Activated CD4-positive, alpha-beta T cell treated with anti-CD3 and anti-CD28 coated beads for 36 hours (primary cell): ENCODE measurements around the gene FAM90A1. TPM values are rescaled to one million over a fixed set of nuclear protein-coding genes. Genes with fewer than 3 reads are reported as not detected.
"Not testable (repeated sequence)": the region's sequence is repeated elsewhere in the genome, so short reads cannot be mapped to it uniquely, and the experiment has no call there.

ENCODE experiments used
- ATAC-seq: fragments of 200-7000 bp; cut with Tn5 transposase; one replicate; pipeline ENCODE4 v1.10.0; 2021; ENCODE audit warnings: mild to moderate bottlenecking, moderate library complexity
- CTCF ChIA-PET: fragments of 350-600 bp; sonication (Branson Sonifier 250); formaldehyde crosslinking; loops from one replicate; lab custom pipeline; 2021; ENCODE audit warnings: antibody characterized with exemption; lab: Charles Lee
- POLR2A ChIA-PET: fragments of 350-600 bp; sonication (Branson Sonifier 250); formaldehyde crosslinking; loops from one replicate; lab custom pipeline; 2021; ENCODE audit warnings: antibody characterized with exemption, inconsistent platforms; lab: Charles Lee
- DNase-seq: peaks from one replicate; pipeline ENCODE4 v3.0.0-alpha.2; 2020
- H3K27ac Mint-ChIP-seq: one replicate; pipeline ENCODE4 v1.8.0; 2021; ENCODE audit warnings: mixed read lengths
- H3K27me3 Mint-ChIP-seq: one replicate; pipeline ENCODE4 v1.8.0; 2021; ENCODE audit warnings: mixed read lengths
- H3K36me3 Mint-ChIP-seq: one replicate; pipeline ENCODE4 v1.8.0; 2021; ENCODE audit warnings: low read depth, mixed read lengths
- H3K4me1 Mint-ChIP-seq: one replicate; pipeline ENCODE4 v1.8.0; 2021; ENCODE audit warnings: mixed read lengths
- H3K4me3 Mint-ChIP-seq: one replicate; pipeline ENCODE4 v1.8.0; 2021; ENCODE audit warnings: mild to moderate bottlenecking, moderate library complexity, mixed read lengths
- H3K9me3 Mint-ChIP-seq: one replicate; pipeline ENCODE4 v1.8.0; 2021; ENCODE audit warnings: low read depth, mixed read lengths
- intact Hi-C, 2 experiments: fragments of 100-400 bp; cut with DNase I in 1 of 2; cut with micrococcal nuclease in 1 of 2; formaldehyde crosslinking; loops; one replicate each; pipeline versions ENCODE4 v1.14.2 to v1.15.1; 2022 to 2024; cut with DNase I, micrococcal nuclease
- total RNA-seq, 2 experiments: library from RNA; stranded (reverse); gene quantifications; one replicate each; pipeline ENCODE4 v1.2.3, GENCODE V29; 2021

FAM90A1 gene
- under 1 TPM; 0.32 to 0.33 TPM for total RNA-seq

GRCh38 chr12:8226992-8227731, at the start of gene FAM90A1:
TSS of gene FAM90A1 (minus strand) at chr12:8227618. CDS start at chr12:8224832, 2,786 bp downstream.
- Mint-ChIP-seq H3K4me1 (peaks cover 12% of the 10 kb centered on the region), H3K4me3 (peak within 1 kb of the TSS; percentile 55)
- CTCF ChIA-PET: interaction anchor here (0.6 to 1.3 kb wide), 2 partner anchors 48 to 969 kb away, joined by 3 read pairs; no protein-coding TSS in a partner anchor
- H3K9me3 Mint-ChIP-seq, H3K27me3 Mint-ChIP-seq, H3K27ac Mint-ChIP-seq, intact Hi-C loops, POLR2A ChIA-PET, H3K36me3 Mint-ChIP-seq, ATAC-seq: not testable (repeated sequence)
- DNase-seq: peak; percentile 39

GRCh38 chr12:8276397-8276796, 49.0 kb upstream of the FAM90A1 start:
- intact Hi-C loops, H3K4me1 Mint-ChIP-seq, CTCF ChIA-PET, H3K27me3 Mint-ChIP-seq, H3K27ac Mint-ChIP-seq, H3K4me3 Mint-ChIP-seq, H3K9me3 Mint-ChIP-seq, DNase-seq, POLR2A ChIA-PET, ATAC-seq, H3K36me3 Mint-ChIP-seq: not testable (repeated sequence)

- H3K4me3 Mint-ChIP-seq, H3K27me3 Mint-ChIP-seq, POLR2A ChIA-PET, H3K9me3 Mint-ChIP-seq, H3K4me1 Mint-ChIP-seq, H3K36me3 Mint-ChIP-seq, ATAC-seq, intact Hi-C loops, H3K27ac Mint-ChIP-seq, DNase-seq: not testable (repeated sequence)
- CTCF ChIA-PET: interaction anchor here (0.7 kb wide), 1 partner anchor 155 kb away, joined by 3 read pairs; no protein-coding TSS in a partner anchor
These were observed 39.3 kb upstream of the FAM90A1 start for GRCh38 chr12:8266706-8267105.

DNA sequence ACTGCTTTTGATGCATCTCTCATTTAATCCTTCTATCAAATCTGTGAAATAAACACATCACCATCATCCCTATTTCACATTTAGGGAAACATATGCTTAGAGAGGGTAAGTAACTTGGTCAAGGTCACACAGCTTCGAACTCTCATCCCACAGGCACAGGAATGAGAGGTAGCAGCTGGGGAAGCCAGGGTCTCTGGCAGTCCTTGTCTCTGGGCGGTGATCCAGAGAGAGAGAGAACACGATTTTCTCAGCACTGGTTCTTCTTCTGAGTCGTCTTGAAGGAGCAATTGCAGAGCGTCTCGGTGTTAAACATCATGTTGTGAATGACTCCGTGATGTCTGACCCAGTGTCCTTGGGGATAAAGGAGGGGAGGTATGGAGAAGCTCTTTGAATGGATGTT, 36.8 kb upstream of the FAM90A1 start:
- H3K4me1 Mint-ChIP-seq, H3K9me3 Mint-ChIP-seq, H3K36me3 Mint-ChIP-seq, H3K27me3 Mint-ChIP-seq, H3K27ac Mint-ChIP-seq, H3K4me3 Mint-ChIP-seq, CTCF ChIA-PET, ATAC-seq, intact Hi-C loops, POLR2A ChIA-PET, DNase-seq: not testable (repeated sequence)

- not testable (repeated sequence) for H3K4me3 Mint-ChIP-seq, ATAC-seq
These were observed 33.7 kb upstream of the FAM90A1 start for GRCh38 chr12:8261111-8261554.

DNA sequence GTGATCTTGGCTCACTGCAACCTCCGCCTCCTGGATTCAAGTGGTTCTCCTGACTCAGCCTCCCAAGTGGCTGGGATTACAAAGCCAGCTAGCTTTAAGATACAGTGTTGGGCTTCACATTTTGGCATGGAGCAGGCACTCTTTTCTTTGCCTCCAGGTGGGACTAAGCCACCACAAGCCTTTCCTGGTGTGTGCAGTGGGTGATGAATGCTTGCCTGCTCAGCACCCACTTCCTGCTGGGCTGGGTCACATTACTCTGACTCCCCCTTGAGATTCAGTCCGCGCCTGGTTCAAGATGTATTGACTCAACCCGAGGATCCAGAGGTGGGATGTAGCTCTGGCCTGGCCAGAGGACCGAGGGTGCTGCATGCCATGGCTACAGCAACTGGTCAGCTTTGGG, 28.9 kb upstream of the FAM90A1 start:
- DNase-seq, ATAC-seq, CTCF ChIA-PET, H3K9me3 Mint-ChIP-seq, H3K4me1 Mint-ChIP-seq, H3K36me3 Mint-ChIP-seq, intact Hi-C loops, H3K27me3 Mint-ChIP-seq, POLR2A ChIA-PET, H3K27ac Mint-ChIP-seq, H3K4me3 Mint-ChIP-seq: not testable (repeated sequence)

More at GRCh38 chr12:8261111-8261554, 33.7 kb upstream of the FAM90A1 start:
- CTCF ChIA-PET: interaction anchor here (0.6 kb wide), 1 partner anchor 30 kb away, joined by 6 read pairs; no protein-coding TSS in a partner anchor
- H3K36me3 Mint-ChIP-seq, H3K27me3 Mint-ChIP-seq, POLR2A ChIA-PET, H3K4me1 Mint-ChIP-seq, DNase-seq, H3K9me3 Mint-ChIP-seq, intact Hi-C loops, H3K27ac Mint-ChIP-seq: not testable (repeated sequence)

DNA sequence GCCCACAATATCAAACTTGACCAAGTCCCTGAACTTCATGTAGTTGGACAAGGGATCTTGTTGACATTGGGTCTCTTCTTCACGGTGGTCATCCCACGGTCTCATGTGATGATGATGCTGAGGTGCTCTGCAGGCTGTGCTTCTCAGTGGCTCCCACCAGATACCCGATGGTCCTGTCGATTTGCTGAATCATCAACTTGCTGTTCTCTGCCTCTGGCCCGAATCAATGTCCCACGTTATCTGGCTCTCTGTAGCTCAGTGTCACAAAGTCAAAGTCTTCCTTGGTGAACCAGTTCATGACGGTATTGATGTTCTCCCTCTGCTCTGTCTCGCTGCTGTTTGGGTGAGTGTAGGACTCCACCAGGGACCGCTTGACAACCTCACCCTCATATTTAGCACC, 27.3 kb upstream of the FAM90A1 start:
- H3K9me3 Mint-ChIP-seq, DNase-seq, H3K36me3 Mint-ChIP-seq, H3K27me3 Mint-ChIP-seq, H3K27ac Mint-ChIP-seq, ATAC-seq, intact Hi-C loops, H3K4me3 Mint-ChIP-seq, H3K4me1 Mint-ChIP-seq, POLR2A ChIA-PET, CTCF ChIA-PET: not testable (repeated sequence)

DNA sequence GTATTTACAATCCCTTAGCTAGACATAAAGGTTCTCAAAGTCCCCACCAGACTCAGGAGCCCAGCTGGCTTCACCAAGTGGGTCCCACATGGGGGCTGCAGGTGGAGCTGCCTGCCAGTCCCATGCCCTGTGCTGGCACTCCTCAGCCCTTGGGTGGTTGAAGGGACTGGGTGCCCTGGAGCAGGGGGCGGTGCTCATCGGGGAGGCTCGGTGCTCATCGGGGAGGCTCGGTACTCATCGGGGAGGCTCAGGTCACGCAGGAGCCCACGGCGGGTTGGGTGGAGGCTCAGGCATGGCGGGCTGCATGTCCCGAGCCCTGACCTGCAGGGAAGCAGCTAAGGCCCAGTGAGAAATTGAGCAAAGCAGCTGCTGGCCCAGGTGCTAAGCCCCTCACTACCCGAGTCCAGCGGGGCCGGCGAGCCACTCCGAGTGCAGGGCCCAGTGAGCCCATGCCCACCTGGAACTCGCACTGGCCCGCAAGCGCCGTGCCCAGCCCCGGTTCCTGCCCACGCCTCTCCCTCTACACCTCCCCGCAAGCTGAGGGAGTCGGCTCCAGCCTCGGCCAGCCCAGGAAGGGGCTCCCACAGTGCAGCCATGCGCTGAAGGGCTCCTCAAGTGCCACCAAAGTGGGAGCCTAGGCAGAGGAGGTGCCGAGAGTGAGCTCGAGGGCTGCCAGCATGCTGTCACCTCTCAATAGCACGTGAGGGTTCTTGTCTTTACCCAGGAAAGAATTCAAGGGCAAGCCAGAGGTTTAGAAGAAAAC, 24.8 kb upstream of the FAM90A1 start:
- DNase-seq, H3K4me3 Mint-ChIP-seq, H3K36me3 Mint-ChIP-seq, ATAC-seq, intact Hi-C loops, H3K9me3 Mint-ChIP-seq, H3K27ac Mint-ChIP-seq, POLR2A ChIA-PET, H3K4me1 Mint-ChIP-seq, H3K27me3 Mint-ChIP-seq: not testable (repeated sequence)
- CTCF ChIA-PET: interaction anchor here (0.7 kb wide), 1 partner anchor 827 kb away, joined by 3 read pairs; no protein-coding TSS in a partner anchor

DNA sequence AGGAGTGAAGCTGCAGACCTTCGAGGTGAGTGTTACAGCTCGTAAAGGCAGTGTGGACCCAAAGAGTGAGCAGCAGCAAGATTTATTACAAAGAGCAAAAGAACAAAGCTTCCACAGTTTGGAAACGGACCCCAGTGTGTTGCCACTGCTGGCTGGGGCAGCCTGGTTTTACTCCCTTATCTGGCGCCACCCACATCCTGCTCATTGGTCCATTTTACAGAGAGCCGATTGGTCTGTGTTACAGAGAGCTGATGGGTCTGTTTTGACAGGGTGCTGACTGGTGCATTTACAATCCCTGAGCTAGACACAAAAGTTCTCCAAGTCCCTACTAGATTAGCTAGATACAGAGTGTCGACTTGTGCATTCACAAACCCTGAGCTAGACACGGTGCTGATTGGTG, 24.2 kb upstream of the FAM90A1 start:
- CTCF ChIA-PET, intact Hi-C loops, H3K4me1 Mint-ChIP-seq: not testable (repeated sequence)

DNA sequence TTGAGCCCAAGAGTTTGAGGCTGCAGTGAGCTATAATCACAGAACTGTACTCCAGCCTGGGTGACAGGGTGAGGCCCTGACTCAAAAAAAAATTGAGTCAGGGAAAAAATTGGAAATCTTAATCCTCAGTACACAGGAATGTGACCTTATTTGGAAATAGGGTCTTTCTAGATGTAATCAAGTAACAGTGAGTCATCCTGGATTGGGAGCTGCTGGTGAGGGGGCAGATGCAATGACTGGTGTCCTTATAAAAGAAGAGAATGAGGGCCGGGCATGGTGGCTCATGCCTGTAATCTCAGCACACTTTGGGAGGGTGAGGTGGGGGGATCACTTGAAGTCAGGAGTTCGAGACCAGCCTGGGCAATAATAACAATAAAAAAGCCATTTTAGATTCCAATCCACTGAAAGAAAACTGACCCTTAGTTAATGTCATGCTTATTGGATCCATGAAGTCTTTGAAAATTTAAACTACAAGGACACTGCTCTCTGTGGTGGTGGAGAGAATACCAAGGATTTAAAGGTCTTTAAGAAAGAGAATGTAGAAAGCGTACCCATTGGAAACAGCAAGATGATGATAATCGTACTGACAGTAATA, 19.6 kb upstream of the FAM90A1 start:
- H3K4me3 Mint-ChIP-seq, H3K27ac Mint-ChIP-seq, H3K9me3 Mint-ChIP-seq, H3K27me3 Mint-ChIP-seq, POLR2A ChIA-PET, H3K36me3 Mint-ChIP-seq, ATAC-seq, CTCF ChIA-PET: not testable (repeated sequence)
- intact Hi-C loops: loop anchor here in 1 of 2 experiments (10.0 kb wide), 1 partner anchor 698 kb away; the partner anchor contains the start of gene M6PR
- peaks cover 12% of the 10 kb centered on the region for H3K4me1 Mint-ChIP-seq
- DNase-seq: peak; percentile 50

More for the DNA sequence above, 24.2 kb upstream of the FAM90A1 start:
- POLR2A ChIA-PET, H3K4me3 Mint-ChIP-seq, ATAC-seq, H3K27me3 Mint-ChIP-seq, DNase-seq, H3K9me3 Mint-ChIP-seq, H3K27ac Mint-ChIP-seq, H3K36me3 Mint-ChIP-seq: not testable (repeated sequence)

DNA sequence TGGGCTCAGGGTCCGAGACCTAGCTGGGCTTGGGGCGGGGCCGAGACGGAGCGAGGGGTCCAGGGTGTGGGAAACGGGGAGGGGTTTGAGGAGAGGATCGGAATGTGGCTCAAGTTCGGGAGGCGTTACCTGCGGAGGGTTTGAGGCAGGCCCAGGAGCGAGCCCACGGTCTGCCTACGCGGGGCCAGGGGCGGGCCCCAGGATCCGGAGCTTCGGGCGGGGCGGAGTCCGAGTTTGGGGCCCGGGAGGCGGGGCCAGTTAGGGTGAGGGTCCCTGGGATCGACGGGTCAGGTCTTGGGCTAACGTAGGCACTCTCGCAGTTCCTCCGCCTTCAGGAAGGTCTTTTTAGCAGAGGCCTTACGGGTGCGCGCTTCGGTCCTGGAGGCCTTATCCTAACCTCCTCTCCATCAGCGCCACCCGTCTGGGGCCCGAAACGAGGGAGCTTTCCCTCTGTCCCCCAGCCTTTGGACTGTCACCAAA, 16.3 kb upstream of the FAM90A1 start:
- CTCF ChIA-PET, H3K36me3 Mint-ChIP-seq, ATAC-seq, H3K9me3 Mint-ChIP-seq, DNase-seq, H3K27me3 Mint-ChIP-seq: not testable (repeated sequence)
- Mint-ChIP-seq H3K27ac (peak overlapping the region; percentile 87), H3K4me1 (peaks cover 24% of the 10 kb centered on the region), H3K4me3 (peak overlapping the region; percentile 86)
- POLR2A ChIA-PET: interaction anchor here (0.9 kb wide), 1 partner anchor 1113 kb away, joined by 3 read pairs; no protein-coding TSS in a partner anchor
- intact Hi-C loops: loop anchor here (1.0 to 10.0 kb wide), 9 partner anchors 63 to 1056 kb away; partner anchors contain the start of genes M6PR (in 1 of the 2), NECAP1 (in 1 of the 2), PEX5 (in 1 of the 2) and RIMKLB (in 1 of the 2)
